COLO668 (cell line): Measurements from ENCODE around the gene PRKN.
"Not testable (repeated sequence)": the region's sequence is repeated elsewhere in the genome, so short reads cannot be mapped to it uniquely, and the experiment has no call there.

ENCODE experiments used
- DNase-seq: peaks from one replicate; lab custom pipeline; 2025; ENCODE audit not compliant: unreplicated experiment; lab: John Stamatoyannopoulos, UW

The PRKN gene

DNA sequence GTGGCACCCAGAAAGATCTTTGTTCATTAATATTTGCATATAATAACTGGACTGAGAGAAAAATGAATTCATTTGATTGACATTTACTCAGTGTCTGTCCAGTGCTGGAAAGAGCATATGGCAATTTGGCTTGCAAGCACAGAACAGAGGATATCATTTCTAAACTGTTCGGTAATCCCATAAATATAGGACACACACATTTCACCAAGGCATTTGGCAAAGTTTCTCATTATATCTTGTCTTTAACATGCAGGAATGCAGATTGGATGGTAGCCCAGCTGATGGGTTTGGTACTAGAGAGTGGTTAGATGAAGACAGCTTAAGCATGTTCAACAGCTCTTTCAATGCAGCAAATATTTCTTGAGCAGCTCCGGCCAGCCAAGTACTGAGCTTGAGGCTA lies 259.2 kb downstream of the PRKN start:
- DNase-seq = no peak

DNA sequence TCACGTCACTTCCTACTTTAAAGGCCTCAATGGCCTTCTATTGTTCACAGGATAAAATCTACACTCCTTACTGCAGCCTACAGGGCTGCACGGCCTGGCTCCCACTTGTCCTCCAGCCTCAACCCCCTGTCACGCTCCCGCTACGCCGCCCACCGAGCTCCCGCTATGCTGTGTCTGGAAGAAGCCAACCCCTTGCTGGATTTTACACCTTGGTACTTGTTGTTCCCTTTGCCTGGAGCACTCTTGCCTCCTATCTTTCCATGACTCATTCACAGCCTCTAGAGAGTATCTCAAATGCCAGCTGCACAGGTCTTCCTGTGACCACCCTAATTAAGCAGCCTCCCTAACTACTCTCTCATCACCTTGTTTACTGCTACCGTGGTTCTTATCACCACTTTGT lies 259.9 kb downstream of the PRKN start:
- DNase-seq = no peak

DNA sequence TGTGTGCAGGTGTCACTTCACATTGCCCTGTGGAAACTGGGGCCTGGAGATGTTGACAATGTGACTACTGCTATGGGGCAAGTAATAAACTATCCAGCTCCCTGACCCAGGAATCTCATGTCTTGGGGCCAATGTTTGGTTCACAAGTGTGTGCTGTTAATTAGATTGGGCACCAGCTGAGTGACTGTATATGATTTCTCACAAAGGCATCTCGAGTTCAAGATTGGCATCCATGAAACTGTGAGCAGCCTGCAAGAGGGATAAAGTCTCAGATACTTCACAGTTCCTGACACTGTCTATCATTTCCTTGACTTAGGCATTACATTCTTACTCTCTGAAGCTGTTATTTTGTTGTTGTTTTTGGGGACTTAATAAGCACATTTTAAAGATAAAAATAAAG lies 264.0 kb downstream of the PRKN start:
- no peak for DNase-seq

DNA sequence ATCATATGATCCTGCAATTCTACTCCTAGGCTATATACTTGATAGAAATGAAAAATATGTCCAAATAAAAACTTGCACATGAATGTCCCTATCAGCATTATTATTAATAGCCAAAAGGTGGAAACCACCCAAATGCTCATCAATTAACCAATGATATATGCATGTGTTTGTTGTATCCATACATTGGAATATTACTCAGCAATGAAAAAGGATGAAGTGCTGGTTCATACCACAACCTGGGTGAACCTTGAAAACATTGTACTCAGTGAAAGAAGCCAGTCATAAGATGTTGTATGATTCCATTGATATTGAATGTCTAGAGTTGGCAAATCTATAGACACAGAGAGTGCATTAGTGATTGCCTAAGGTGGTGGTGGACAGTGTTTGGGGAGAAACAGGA lies 267.6 kb downstream of the PRKN start:
- DNase-seq = no peak

DNA sequence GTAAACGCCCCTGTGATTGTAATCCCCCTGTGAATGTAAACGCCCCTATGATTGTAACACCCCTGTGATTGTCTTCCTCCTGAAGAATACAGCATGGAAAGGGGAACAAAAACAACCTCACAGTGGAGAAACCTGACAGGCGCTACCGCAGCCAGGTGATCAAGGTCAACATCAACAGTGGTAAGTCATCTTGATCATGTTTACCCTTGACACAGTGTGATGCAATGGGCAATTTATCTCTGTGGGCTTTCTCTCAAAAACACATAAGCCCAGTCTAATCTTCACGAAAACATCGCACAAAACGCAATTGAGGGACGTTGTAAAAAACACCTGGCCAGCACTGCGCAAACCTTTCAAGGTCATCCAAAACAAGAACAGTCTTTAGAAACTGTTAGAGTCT lies 277.2 kb downstream of the PRKN start:
- DNase-seq = no peak

GRCh38 chr6:162448294-162448693 lies 279.3 kb downstream of the PRKN start:
- no peak for DNase-seq

- no peak for DNase-seq
Observed at GRCh38 chr6:162443101-162443500, 284.5 kb downstream of the PRKN start.

DNA sequence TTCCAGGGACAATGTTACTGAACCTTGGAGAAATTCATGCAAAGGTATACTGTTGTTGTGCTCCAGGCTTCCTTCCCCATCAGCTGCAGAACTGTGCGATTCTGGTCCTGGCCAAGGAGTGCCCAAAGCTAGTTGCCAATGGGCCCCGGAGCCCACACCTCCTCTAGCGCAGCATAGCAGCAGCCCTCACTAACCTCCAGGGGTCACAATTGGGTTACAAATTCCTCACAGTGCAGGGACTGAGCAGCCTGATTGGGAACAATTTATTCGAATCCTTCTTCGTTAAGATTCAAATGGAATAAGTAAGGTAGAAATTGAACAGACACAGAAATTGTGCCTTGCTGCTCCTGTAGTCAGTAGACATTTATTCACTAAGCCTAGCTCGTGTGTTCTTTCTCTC lies 284.9 kb downstream of the PRKN start:
- no peak for DNase-seq

DNA sequence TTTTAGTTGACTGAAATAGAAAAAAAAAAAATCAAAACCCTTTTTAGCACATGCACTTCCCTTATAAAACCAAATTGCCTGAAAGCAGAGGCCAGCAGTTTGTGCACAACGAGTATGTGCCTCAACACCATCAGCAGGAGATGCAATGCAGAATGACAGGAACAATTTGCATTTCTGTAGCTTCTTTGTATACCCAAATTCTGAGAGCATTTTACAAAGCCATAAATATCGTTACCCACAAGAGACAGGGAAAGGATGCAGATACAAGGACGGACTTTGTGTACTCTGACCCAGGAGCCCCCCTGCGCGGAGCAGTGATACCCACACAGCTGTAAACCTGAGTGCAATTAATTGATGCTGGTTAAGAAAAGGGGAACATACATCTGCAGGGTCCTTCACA lies 285.6 kb downstream of the PRKN start:
- DNase-seq = no peak

- no peak for DNase-seq
Observed at GRCh38 chr6:162438980-162439379, 288.6 kb downstream of the PRKN start.

- no peak for DNase-seq
Observed at GRCh38 chr6:162435071-162435470, 292.5 kb downstream of the PRKN start.

DNA sequence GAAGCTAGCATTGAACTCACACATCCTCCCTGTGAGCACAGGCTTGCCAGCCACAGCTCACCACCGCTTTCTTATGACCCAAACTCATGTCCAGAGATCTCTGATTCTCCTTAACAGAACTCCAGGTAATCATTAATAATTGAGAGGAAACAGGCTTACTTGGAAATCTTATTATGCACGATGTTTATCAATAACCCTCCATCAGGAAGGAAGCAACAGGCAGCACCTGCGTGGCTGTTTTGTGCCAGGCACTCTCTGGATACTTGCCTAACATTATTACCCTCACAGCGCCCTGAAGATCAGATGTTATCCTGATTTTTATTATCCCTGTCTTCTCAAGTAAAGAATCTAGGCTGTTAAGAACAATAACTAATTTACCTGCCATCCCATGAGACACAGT lies 306.6 kb downstream of the PRKN start:
- DNase-seq = no peak

GRCh38 chr6:162416831-162417537 lies 310.6 kb downstream of the PRKN start:
- no peak for DNase-seq

DNA sequence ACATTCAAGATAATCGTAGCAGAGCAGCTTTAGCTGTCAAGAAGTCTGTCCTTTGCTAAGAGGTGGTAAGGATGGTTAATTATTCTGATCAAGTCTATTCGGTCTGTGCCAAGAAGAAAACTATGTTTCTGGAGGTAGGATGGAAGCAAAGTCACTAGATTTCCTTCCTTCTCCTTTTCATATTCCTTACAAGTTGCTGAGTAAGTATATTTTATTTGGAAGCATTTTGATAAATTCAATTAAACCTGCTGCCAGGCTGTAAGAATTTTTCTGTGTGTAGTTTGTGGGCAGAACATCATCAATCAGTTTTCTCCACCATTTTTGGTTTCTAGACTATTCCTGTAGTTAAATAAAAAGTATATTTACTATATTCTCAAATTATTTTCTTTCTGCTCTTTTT lies 311.3 kb downstream of the PRKN start:
- DNase-seq = no peak

GRCh38 chr6:162409741-162410691 lies 317.6 kb downstream of the PRKN start:
- DNase-seq = no peak

GRCh38 chr6:162408826-162409535 lies 318.6 kb downstream of the PRKN start:
- DNase-seq = no peak

GRCh38 chr6:162404951-162405350 lies 322.6 kb downstream of the PRKN start:
- no peak for DNase-seq

DNA sequence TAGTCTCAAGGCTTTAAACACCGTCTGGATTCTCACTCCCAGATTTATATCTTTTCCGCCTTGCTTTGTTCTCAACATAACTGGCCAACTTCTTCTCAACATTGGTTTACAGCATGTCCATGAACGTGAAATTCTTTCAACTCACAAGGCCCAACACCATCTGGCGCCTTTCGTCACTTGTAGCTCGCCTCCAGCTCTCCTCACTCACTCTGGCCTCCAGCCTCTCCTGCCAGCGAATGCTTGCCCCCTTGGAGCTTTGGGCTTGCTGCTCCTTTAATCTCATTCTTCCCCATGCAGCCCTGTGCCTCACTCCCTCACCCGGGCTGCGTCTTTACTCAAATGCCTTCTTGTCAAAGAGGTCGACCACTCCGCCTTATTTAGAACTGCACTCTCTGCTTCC lies 324.5 kb downstream of the PRKN start:
- no peak for DNase-seq

DNA sequence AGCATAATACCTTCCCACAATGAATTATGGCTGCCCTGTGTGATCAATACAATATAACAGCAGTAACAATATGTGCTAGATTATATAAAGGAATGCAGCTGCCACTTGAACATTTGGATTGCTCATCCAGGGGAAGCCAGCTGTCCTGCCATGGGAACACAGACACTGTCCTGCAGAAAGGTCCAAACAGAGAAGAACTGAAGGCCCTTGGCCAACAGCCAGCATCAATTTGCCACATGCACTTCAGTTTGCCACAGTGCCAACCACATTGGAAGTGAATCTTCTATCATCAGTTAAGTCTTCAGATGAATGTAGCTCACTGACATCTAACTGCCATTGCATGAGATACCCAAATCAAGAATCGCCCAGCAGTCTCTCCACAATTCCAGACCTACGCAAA lies 332.4 kb downstream of the PRKN start:
- DNase-seq = no peak

DNA sequence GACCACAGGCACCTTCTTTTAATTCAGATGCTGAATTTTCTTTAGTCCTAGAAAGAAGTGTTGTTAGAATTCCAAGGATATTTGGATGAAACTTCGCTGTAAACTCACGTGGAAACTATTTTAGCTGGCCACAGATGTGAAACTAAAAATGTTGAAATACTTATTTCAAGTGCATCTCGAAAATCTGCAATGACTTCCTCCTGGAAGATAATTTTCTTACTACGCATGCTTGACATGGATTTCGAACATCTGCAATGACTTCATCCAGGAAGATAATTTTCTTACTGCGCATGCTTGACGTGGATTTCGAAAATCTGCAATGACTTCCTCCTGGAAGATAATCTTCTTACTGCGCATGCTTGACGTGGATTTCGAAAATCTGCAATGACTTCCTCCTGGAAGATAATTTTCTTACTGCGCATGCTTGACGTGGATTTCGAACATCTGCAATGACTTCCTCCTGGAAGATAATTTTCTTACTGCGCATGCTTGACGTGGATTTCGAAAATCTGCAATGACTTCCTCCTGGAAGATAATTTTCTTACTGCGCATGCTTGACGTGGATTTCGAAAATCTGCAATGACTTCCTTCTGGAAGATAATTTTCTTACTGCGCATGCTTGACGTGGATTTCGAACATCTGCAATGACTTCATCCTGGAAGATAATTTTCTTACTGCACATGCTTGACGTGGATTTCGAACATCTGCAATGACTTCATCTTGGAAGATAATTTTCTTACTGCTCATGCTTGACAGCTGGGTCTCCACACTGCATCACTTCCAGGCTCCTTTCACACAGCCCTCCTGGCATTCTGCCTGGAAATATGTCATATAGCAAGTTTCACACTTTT lies 336.4 kb downstream of the PRKN start:
- not testable (repeated sequence) for DNase-seq
